Measurements from ENCODE around the gene OR6M1. TPM values are rescaled to one million over a fixed set of nuclear protein-coding genes. Genes with fewer than 3 reads are reported as not detected.

Gene OR6M1
- total and polyA plus RNA-seq, 4 donors: not detected

- H3K4me1 ChIP-seq (ENCODE audit: control insufficient read depth in 4 of 4, insufficient read depth in 4 of 4, low read length in 3 of 4): no peaks in the 10 kb centered on the region
- peaks cover 0 to 2% (median 0%) of the 10 kb centered on the region in 4 donors for H3K27me3 ChIP-seq (ENCODE audit: control insufficient read depth in 4 of 4, insufficient read depth in 4 of 4, low read length in 3 of 4)
- H3K9ac ChIP-seq (ENCODE audit: low read depth in 1 of 2, low read length in 2 of 2): no peak overlapping the region
- DNase-seq (ENCODE audit: low spot score): no peak
- H3K36me3 ChIP-seq (ENCODE audit: control insufficient read depth in 4 of 4, insufficient read depth in 3 of 4, low read depth in 1 of 4, low read length in 3 of 4): no peaks in the 10 kb centered on the region
- WGBS: 79% methylated on average over 2 of the region's 2 CpGs
- H3K4me3 ChIP-seq (ENCODE audit: low read depth in 1 of 3, low read length in 3 of 3): no peak overlapping the region
- H3K27ac ChIP-seq (ENCODE audit: low read depth in 1 of 2, low read length in 2 of 2): no peak overlapping the region
- TF ChIP-seq TAF1 (conservative IDR thresholded peaks at IDR 0.05) (no peak), NR2F2 (IDR thresholded peaks at IDR 0.05) (no peak), ATF3 (IDR thresholded peaks at IDR 0.05) (no peak), REST (IDR thresholded peaks at IDR 0.05) (no peak), FOXA2 (IDR thresholded peaks at IDR 0.05) (no peak), FOXA1 (IDR thresholded peaks at IDR 0.05) (no peak), YY1 (IDR thresholded peaks at IDR 0.05) (no peak), GABPA (IDR thresholded peaks at IDR 0.05 in 1 of 2, conservative IDR thresholded peaks at IDR 0.05 in 1 of 2) (no peak), HNF4G (IDR thresholded peaks at IDR 0.05) (no peak), ZBTB33 (IDR thresholded peaks at IDR 0.05) (no peak), SP1 (IDR thresholded peaks at IDR 0.05) (no peak), JUND (IDR thresholded peaks at IDR 0.05) (no peak), RAD21 (IDR thresholded peaks at IDR 0.05) (no peak), CTCF (IDR thresholded peaks at IDR 0.05; ENCODE audit: low read depth, low read length, missing input control) (no peak), RXRA (IDR thresholded peaks at IDR 0.05) (no peak), EGR1 (IDR thresholded peaks at IDR 0.05; ENCODE audit: low read depth in 2 of 2) (no peak), MAX (IDR thresholded peaks at IDR 0.05) (no peak), HNF4A (conservative IDR thresholded peaks at IDR 0.05) (no peak)
- no peaks in the 10 kb centered on the region for H3K9me3 ChIP-seq (ENCODE audit: control insufficient read depth in 4 of 4, low read length in 3 of 4)
These were observed 33.1 kb downstream of the OR6M1 start for GRCh38 chr11:123773026-123773425.

Measured in liver (tissue), 9 donors.